HepG2 (cell line): Measurements from ENCODE around the gene DTNA. TPM values are rescaled to one million over a fixed set of nuclear protein-coding genes. Genes with fewer than 3 reads are reported as not detected.

ENCODE experiments used
- ELF3 ChIP-seq: IDR thresholded peaks from 2 replicates; pipeline ENCODE4 v1.6.1; 2016; ENCODE audit warnings: missing genetic modification reagents, missing compliant biosample characterization
- FLYWCH1 ChIP-seq: sonication (generic); formaldehyde crosslinking; IDR thresholded peaks from 2 replicates; pipeline ENCODE4 v1.8.1; 2023; ENCODE audit warnings: mild to moderate bottlenecking, missing genetic modification reagents
- GATAD1 ChIP-seq: IDR thresholded peaks from 2 replicates; pipeline ENCODE4 v1.6.1; 2016; ENCODE audit warnings: missing genetic modification reagents, missing compliant biosample characterization
- HCFC1 ChIP-seq: fragments of 150-350 bp; IDR thresholded peaks from 2 replicates; pipeline ENCODE4 v1.6.1; 2014; ENCODE audit warnings: low read depth, low read length
- HOXA9 ChIP-seq: sonication (generic); formaldehyde crosslinking; IDR thresholded peaks from 2 replicates; pipeline ENCODE4 v1.8.1; 2022; ENCODE audit warnings: missing genetic modification reagents, mild to moderate bottlenecking, moderate library complexity, borderline replicate concordance
- JARID2 ChIP-seq: sonication (generic); formaldehyde crosslinking; IDR thresholded peaks from 2 replicates; pipeline ENCODE4 v1.8.1; 2023; ENCODE audit warnings: missing genetic modification reagents, inconsistent platforms; ENCODE audit not compliant: insufficient replicate concordance
- KLF11 ChIP-seq: IDR thresholded peaks from 2 replicates; pipeline ENCODE4 v1.6.1; 2016; ENCODE audit warnings: missing compliant biosample characterization
- MAFF ChIP-seq: IDR thresholded peaks from 2 replicates; pipeline ENCODE4 v1.6.1; 2011; ENCODE audit warnings: low read depth, low read length, improper control_type of control experiment
- REXO4 ChIP-seq: sonication (generic); formaldehyde crosslinking; IDR thresholded peaks from 2 replicates; pipeline ENCODE4 v1.8.0; 2022; ENCODE audit warnings: missing genetic modification reagents, mild to moderate bottlenecking, borderline replicate concordance
- SMYD3 ChIP-seq: sonication (generic); formaldehyde crosslinking; IDR thresholded peaks from 2 replicates; pipeline ENCODE4 v1.8.1; 2023; ENCODE audit warnings: mild to moderate bottlenecking, missing genetic modification reagents
- WIZ ChIP-seq: sonication (generic); formaldehyde crosslinking; IDR thresholded peaks from 2 replicates; pipeline ENCODE4 v1.5.1; 2020; ENCODE audit warnings: mild to moderate bottlenecking, missing genetic modification reagents
- ZEB1 ChIP-seq: IDR thresholded peaks from 2 replicates; pipeline ENCODE4 v1.6.1; 2012; ENCODE audit warnings: mild to moderate bottlenecking, low read depth, inconsistent platforms; ENCODE audit not compliant: insufficient replicate concordance
- ZFP37 ChIP-seq: sonication (generic); formaldehyde crosslinking; IDR thresholded peaks from 2 replicates; pipeline ENCODE4 v1.4.0; 2020; ENCODE audit warnings: missing genetic modification reagents, borderline replicate concordance
- ZFP41 ChIP-seq: sonication (generic); formaldehyde crosslinking; IDR thresholded peaks from 2 replicates; pipeline ENCODE4 v1.4.0; 2020; ENCODE audit warnings: mild to moderate bottlenecking, missing genetic modification reagents, borderline replicate concordance
- ZKSCAN1 ChIP-seq: fragments of 150-350 bp; IDR thresholded peaks from 2 replicates; pipeline ENCODE4 v1.6.1; 2014; ENCODE audit warnings: low read length
- ZNF30 ChIP-seq: sonication (generic); formaldehyde crosslinking; IDR thresholded peaks from 2 replicates; pipeline ENCODE4 v1.5.0; 2020; ENCODE audit warnings: mild to moderate bottlenecking, missing genetic modification reagents
- ZNF354B ChIP-seq: sonication (generic); formaldehyde crosslinking; IDR thresholded peaks from 2 replicates; pipeline ENCODE4 v1.8.0; 2022; ENCODE audit warnings: mild to moderate bottlenecking, missing genetic modification reagents
- ZNF556 ChIP-seq: sonication (generic); formaldehyde crosslinking; IDR thresholded peaks from 2 replicates; pipeline ENCODE4 v1.4.0; 2020; ENCODE audit warnings: mild to moderate bottlenecking, missing genetic modification reagents, borderline replicate concordance
- ZNF746 ChIP-seq: sonication (generic); formaldehyde crosslinking; IDR thresholded peaks from 2 replicates; pipeline ENCODE4 v1.8.0; 2022; ENCODE audit warnings: mild to moderate bottlenecking, missing genetic modification reagents
- ZSCAN25 ChIP-seq: sonication (generic); formaldehyde crosslinking; IDR thresholded peaks from 2 replicates; pipeline ENCODE4 v1.8.0; 2022; ENCODE audit warnings: mild to moderate bottlenecking, missing genetic modification reagents
- polyA plus RNA-seq, 8 experiments: library from polyadenylated mRNA; depleted of rRNA in 3 of 8; stranded (reverse) in 7 of 8; unstranded in 1 of 8; fragments of >200 nt; fragmentation: Illumina TruSeq in 4 of 8; extraction: Trizol in 4 of 8; gene quantifications; 2 replicates each; pipeline versions ENCODE4 v1.2.1 to v1.2.3, GENCODE V29; 2011 to 2016; ENCODE audit warnings: low read depth in 4 of 8, missing spikeins in 1 of 8, mixed read lengths in 1 of 8; ENCODE audit not compliant: insufficient read depth in 1 of 8
- total RNA-seq, 5 experiments: library from RNA; depleted of rRNA; stranded (reverse); fragments of >200 nt; fragmentation: Illumina TruSeq; extraction: Trizol; gene quantifications; 2 replicates each; pipeline ENCODE4 v1.2.3, GENCODE V29; 2016; ENCODE audit warnings: low read depth in 1 of 5
- TF ChIP-seq, protein P1 (sequence below): sonication (generic); IDR thresholded peaks from 2 replicates; pipeline ENCODE4 v1.6.1; 2016; ENCODE audit warnings: low read depth, borderline replicate concordance
- TF ChIP-seq, protein P2 (sequence below): sonication (generic); formaldehyde crosslinking; IDR thresholded peaks from 2 replicates; pipeline ENCODE4 v1.4.0; 2020; ENCODE audit warnings: mild to moderate bottlenecking, missing genetic modification reagents
- TF ChIP-seq, protein P3 (sequence below): sonication (generic); formaldehyde crosslinking; IDR thresholded peaks from 2 replicates; pipeline ENCODE4 v1.4.0; 2020; ENCODE audit warnings: missing genetic modification reagents
- TF ChIP-seq, protein P4 (sequence below): sonication (generic); formaldehyde crosslinking; IDR thresholded peaks from 2 replicates; pipeline ENCODE4 v1.5.1; 2020; ENCODE audit warnings: missing genetic modification reagents, mild to moderate bottlenecking, borderline replicate concordance
- TF ChIP-seq, protein P5 (sequence below): IDR thresholded peaks from 2 replicates; pipeline ENCODE4 v1.6.1; 2016; ENCODE audit warnings: missing compliant biosample characterization, missing genetic modification reagents, borderline replicate concordance
- TF ChIP-seq, protein P6 (sequence below): sonication (generic); formaldehyde crosslinking; IDR thresholded peaks from 2 replicates; pipeline ENCODE4 v1.8.0; 2022; ENCODE audit warnings: missing genetic modification reagents, low read depth, mild to moderate bottlenecking, borderline replicate concordance

The DTNA gene
- total and polyA plus RNA-seq, 2 of the 13 experiments (the other 11 are each of a cell fraction or from before 2014, with no cell fraction given), result 8.5 to 29.0 TPM

DNA sequence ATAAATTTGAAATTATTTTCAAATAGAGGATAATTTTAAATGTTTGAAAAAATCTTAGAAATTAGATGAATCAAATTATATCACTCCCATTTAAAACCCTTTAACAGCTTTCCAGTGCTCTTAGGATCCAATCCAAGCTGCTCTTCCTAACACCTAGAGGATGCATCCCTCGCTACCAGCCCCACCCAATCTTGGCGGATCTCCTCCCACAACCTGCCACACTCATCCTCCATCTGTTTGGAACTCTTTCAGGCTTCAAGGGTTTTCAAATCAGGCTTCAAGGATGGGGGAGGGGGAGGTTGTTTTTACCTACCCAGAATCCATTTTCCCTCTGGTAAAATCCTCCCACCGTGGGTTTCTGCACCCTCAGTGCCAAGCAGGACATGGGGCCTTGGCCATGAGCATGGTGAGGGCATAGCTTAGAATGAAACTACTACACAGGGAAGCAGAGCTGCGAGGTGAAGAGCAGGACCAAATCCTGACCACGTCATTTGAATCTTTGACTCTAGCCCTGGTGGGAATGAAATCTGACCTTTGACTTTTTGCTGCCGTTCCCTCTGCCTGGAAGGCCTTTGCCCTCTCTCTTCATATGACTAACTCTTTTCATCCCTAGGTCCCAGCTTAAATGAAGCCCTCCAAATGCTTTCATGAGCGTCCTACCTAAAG lies 218.1 kb downstream of the DTNA start (continued):
- TF ChIP-seq ZSCAN25 (CRISPR knock-in tag), result peak; percentile 37; the same call in 1 of the 2 replicates
- TF ChIP-seq ZNF556 (CRISPR knock-in tag), result peak; percentile 60; the same call in 1 of the 2 replicates
- no peak for TF ChIP-seq JARID2
- TF ChIP-seq ZNF30 (CRISPR knock-in tag), result no peak
- TF ChIP-seq KLF11 (CRISPR knock-in tag), result no peak; the same call in 1 of the 2 replicates
- TF ChIP-seq, protein P1, sequence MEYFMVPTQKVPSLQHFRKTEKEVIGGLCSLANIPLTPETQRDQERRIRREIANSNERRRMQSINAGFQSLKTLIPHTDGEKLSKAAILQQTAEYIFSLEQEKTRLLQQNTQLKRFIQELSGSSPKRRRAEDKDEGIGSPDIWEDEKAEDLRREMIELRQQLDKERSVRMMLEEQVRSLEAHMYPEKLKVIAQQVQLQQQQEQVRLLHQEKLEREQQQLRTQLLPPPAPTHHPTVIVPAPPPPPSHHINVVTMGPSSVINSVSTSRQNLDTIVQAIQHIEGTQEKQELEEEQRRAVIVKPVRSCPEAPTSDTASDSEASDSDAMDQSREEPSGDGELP, result peak; percentile 71
- peak; percentile 75 for TF ChIP-seq ELF3 (CRISPR knock-in tag)
- no peak for TF ChIP-seq HOXA9 (CRISPR knock-in tag)
- TF ChIP-seq ZKSCAN1, result no peak
- no peak for TF ChIP-seq ZNF354B
- TF ChIP-seq, protein P2, sequence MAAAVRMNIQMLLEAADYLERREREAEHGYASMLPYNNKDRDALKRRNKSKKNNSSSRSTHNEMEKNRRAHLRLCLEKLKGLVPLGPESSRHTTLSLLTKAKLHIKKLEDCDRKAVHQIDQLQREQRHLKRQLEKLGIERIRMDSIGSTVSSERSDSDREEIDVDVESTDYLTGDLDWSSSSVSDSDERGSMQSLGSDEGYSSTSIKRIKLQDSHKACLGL, result no peak
- no peak for TF ChIP-seq ZFP37
- no peak for TF ChIP-seq SMYD3
- no peak for TF ChIP-seq HCFC1
- TF ChIP-seq GATAD1 (CRISPR knock-in tag), result no peak; the same call in 1 of the 2 replicates
- TF ChIP-seq REXO4, result no peak
- TF ChIP-seq ZNF746, result no peak
- TF ChIP-seq, protein P3, sequence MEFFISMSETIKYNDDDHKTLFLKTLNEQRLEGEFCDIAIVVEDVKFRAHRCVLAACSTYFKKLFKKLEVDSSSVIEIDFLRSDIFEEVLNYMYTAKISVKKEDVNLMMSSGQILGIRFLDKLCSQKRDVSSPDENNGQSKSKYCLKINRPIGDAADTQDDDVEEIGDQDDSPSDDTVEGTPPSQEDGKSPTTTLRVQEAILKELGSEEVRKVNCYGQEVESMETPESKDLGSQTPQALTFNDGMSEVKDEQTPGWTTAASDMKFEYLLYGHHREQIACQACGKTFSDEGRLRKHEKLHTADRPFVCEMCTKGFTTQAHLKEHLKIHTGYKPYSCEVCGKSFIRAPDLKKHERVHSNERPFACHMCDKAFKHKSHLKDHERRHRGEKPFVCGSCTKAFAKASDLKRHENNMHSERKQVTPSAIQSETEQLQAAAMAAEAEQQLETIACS (CRISPR knock-in tag), result no peak
- TF ChIP-seq FLYWCH1 (CRISPR knock-in tag), result no peak
- no peak for TF ChIP-seq ZFP41
- no peak for TF ChIP-seq ZEB1
- TF ChIP-seq, protein P4, sequence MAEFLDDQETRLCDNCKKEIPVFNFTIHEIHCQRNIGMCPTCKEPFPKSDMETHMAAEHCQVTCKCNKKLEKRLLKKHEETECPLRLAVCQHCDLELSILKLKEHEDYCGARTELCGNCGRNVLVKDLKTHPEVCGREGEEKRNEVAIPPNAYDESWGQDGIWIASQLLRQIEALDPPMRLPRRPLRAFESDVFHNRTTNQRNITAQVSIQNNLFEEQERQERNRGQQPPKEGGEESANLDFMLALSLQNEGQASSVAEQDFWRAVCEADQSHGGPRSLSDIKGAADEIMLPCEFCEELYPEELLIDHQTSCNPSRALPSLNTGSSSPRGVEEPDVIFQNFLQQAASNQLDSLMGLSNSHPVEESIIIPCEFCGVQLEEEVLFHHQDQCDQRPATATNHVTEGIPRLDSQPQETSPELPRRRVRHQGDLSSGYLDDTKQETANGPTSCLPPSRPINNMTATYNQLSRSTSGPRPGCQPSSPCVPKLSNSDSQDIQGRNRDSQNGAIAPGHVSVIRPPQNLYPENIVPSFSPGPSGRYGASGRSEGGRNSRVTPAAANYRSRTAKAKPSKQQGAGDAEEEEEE (CRISPR knock-in tag), result no peak
- TF ChIP-seq, protein P5, sequence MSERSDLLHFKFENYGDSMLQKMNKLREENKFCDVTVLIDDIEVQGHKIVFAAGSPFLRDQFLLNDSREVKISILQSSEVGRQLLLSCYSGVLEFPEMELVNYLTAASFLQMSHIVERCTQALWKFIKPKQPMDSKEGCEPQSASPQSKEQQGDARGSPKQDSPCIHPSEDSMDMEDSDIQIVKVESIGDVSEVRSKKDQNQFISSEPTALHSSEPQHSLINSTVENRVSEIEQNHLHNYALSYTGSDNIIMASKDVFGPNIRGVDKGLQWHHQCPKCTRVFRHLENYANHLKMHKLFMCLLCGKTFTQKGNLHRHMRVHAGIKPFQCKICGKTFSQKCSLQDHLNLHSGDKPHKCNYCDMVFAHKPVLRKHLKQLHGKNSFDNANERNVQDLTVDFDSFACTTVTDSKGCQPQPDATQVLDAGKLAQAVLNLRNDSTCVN, result peak; percentile 57; the same call in 1 of the 2 replicates
- TF ChIP-seq WIZ (CRISPR knock-in tag), result no peak
- TF ChIP-seq, protein P6, sequence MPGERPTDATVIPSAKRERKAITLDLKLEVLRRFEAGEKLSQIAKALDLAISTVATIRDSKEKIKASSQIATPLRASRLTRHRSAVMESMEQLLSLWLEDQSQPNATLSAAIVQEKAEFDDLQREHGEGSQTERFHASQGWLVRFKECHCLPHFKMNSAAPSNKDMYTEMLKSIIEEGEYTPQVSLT, result no peak
- no peak for TF ChIP-seq MAFF
